Esophagus squamous epithelium (tissue), 4 donors: ENCODE results near the gene PADI2.

Experiments
- POLR2A ChIP-seq, 4 donors: fragments of 450-650 bp; IDR thresholded peaks; one replicate each; pipeline ENCODE4 v1.6.1; 2017; ENCODE audit warnings: antibody characterized with exemption in 4 of 4, mild to moderate bottlenecking in 4 of 4, moderate library complexity in 3 of 4
- TF ChIP-seq, protein P1 (sequence below), 6 experiments: fragments of 450-650 bp in 4 of 6; fragments of 200-600 bp in 2 of 6; sonication (generic) in 2 of 6; IDR thresholded peaks; one replicate each; pipeline ENCODE4 v1.5.1; 2016 to 2019; ENCODE audit warnings: antibody characterized with exemption in 6 of 6, mild to moderate bottlenecking in 4 of 6, moderate library complexity in 4 of 6

DNA sequence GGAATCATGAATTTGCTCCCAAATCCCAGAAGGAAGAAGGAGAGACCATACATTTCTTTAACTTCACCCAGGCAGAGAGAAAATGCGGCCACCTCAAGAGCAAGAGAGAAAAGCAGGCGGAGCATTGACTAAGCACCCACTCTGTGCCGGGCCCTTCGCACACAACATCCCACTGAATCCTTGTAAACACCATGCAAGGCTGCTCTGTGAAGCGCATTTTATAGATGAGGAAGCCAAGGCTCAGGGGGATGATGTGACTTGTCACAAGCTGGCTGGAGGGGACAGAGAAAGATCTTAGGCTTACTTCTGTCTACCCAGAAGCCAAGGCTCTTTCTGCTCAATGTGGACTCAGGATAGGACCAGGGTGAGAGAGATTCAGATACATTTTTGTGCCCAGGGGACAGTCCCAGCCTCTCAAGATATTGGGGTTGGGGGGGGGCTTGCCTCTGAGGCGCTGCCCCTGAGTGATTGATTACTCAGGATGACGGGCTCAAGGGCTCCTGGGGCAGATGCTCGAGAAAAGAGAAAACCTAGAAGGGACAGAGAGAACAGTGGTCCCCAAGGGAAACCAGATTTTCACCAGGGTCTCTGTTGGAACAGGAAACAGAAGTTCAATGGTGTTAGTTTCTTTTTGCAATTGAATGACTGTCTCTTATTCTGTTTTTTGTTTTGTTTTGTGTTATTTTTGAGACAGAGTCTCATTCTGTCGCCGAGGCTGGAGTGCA is 19.5 kb downstream of the PADI2 start:
- TF ChIP-seq, protein P1, sequence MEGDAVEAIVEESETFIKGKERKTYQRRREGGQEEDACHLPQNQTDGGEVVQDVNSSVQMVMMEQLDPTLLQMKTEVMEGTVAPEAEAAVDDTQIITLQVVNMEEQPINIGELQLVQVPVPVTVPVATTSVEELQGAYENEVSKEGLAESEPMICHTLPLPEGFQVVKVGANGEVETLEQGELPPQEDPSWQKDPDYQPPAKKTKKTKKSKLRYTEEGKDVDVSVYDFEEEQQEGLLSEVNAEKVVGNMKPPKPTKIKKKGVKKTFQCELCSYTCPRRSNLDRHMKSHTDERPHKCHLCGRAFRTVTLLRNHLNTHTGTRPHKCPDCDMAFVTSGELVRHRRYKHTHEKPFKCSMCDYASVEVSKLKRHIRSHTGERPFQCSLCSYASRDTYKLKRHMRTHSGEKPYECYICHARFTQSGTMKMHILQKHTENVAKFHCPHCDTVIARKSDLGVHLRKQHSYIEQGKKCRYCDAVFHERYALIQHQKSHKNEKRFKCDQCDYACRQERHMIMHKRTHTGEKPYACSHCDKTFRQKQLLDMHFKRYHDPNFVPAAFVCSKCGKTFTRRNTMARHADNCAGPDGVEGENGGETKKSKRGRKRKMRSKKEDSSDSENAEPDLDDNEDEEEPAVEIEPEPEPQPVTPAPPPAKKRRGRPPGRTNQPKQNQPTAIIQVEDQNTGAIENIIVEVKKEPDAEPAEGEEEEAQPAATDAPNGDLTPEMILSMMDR (IDR thresholded peaks at IDR 0.05), result no peak
- no peak for TF ChIP-seq POLR2A (IDR thresholded peaks at IDR 0.05)
